GM23338 (cell line): ENCODE results near the gene MCUB. TPM values are rescaled to one million over a fixed set of nuclear protein-coding genes. Genes with fewer than 3 reads are reported as not detected.

ENCODE experiments used
- ATAC-seq: fragments of 200-7000 bp; cut with Tn5 transposase; 3 replicates; pipeline ENCODE4 v1.9.1; 2020
- DNase-seq: peaks from one replicate; pipeline ENCODE4 v3.0.0-alpha.2; 2015; ENCODE audit warnings: low spot score
- H2AFZ ChIP-seq: fragments of 200-600 bp; sonication (generic); 2 replicates; pipeline ENCODE4 v1.8.0; 2016; ENCODE audit warnings: antibody characterized with exemption, mild to moderate bottlenecking, moderate library complexity
- H3F3A ChIP-seq: fragments of 200-600 bp; sonication (generic); replicated peaks from 2 replicates; pipeline ENCODE4 v1.8.0; 2017; ENCODE audit warnings: antibody characterized with exemption, mixed run types, low read depth
- H3K27ac ChIP-seq: fragments of 200-600 bp; sonication (generic); 2 replicates; pipeline ENCODE4 v1.6.1; 2016; ENCODE audit warnings: low read depth
- H3K27me3 ChIP-seq: fragments of 200-600 bp; sonication (generic); 2 replicates; pipeline ENCODE4 v1.8.0; 2016; ENCODE audit warnings: mild to moderate bottlenecking, mixed run types, moderate library complexity; ENCODE audit not compliant: insufficient read depth
- H3K36me3 ChIP-seq: fragments of 200-600 bp; sonication (generic); 2 replicates; pipeline ENCODE4 v1.8.0; 2016; ENCODE audit warnings: mild to moderate bottlenecking; ENCODE audit not compliant: insufficient read depth
- H3K4me1 ChIP-seq: fragments of 200-600 bp; sonication (generic); 2 replicates; pipeline ENCODE4 v1.8.0; 2016; ENCODE audit warnings: mild to moderate bottlenecking, moderate library complexity; ENCODE audit not compliant: insufficient read depth
- H3K4me2 ChIP-seq: fragments of 200-600 bp; sonication (generic); 2 replicates; pipeline ENCODE4 v1.7.1; 2017; ENCODE audit warnings: mixed run types
- H3K4me3 ChIP-seq: fragments of 200-600 bp; sonication (generic); 2 replicates; pipeline ENCODE4 v1.6.1; 2016; ENCODE audit warnings: mixed run types
- H3K79me2 ChIP-seq: fragments of 200-600 bp; sonication (generic); replicated peaks from 2 replicates; pipeline ENCODE4 v1.8.0; 2017; ENCODE audit warnings: mild to moderate bottlenecking; ENCODE audit not compliant: insufficient read depth
- H3K9me2 ChIP-seq: fragments of 200-600 bp; sonication (generic); 2 replicates; pipeline ENCODE4 v1.8.0; 2017; ENCODE audit not compliant: insufficient read depth
- H4K20me1 ChIP-seq: fragments of 200-600 bp; sonication (generic); replicated peaks from 2 replicates; pipeline ENCODE4 v1.8.0; 2017; ENCODE audit warnings: mild to moderate bottlenecking; ENCODE audit not compliant: insufficient read depth
- H3K27ac Mint-ChIP-seq: 2 replicates; pipeline ENCODE4 v1.8.0; 2020; ENCODE audit warnings: inconsistent platforms, mild to moderate bottlenecking, moderate library complexity, mixed read lengths
- H3K27me3 Mint-ChIP-seq: 3 replicates; pipeline ENCODE4 v1.8.0; 2022; ENCODE audit warnings: low read depth, mild to moderate bottlenecking, moderate library complexity, mixed read lengths, inconsistent platforms; ENCODE audit not compliant: insufficient read depth, poor library complexity
- H3K36me3 Mint-ChIP-seq: 3 replicates; pipeline ENCODE4 v1.8.0; 2021; ENCODE audit warnings: low read depth, mild to moderate bottlenecking, inconsistent platforms, moderate library complexity, mixed read lengths
- H3K4me1 Mint-ChIP-seq: 3 replicates; pipeline ENCODE4 v1.8.0; 2020; ENCODE audit warnings: mild to moderate bottlenecking, inconsistent platforms, mixed read lengths
- H3K4me3 Mint-ChIP-seq: 3 replicates; pipeline ENCODE4 v1.8.0; 2021; ENCODE audit warnings: moderate library complexity, mild to moderate bottlenecking, inconsistent platforms, mixed read lengths
- H3K9me3 Mint-ChIP-seq: 3 replicates; pipeline ENCODE4 v1.8.0; 2020; ENCODE audit warnings: moderate library complexity, mild to moderate bottlenecking, inconsistent platforms, mixed read lengths
- CREB1 ChIP-seq: fragments of 250-450 bp; sonication (Bioruptor Pico); IDR thresholded peaks from 2 replicates; pipeline ENCODE4 v1.5.0; 2020; ENCODE audit warnings: low read depth, mild to moderate bottlenecking, moderate library complexity
- CTCF ChIP-seq, 2 experiments: fragments of 200-600 bp in 1 of 2; sonication (generic) in 1 of 2; conservative IDR thresholded peaks; 2 replicates each; pipeline versions ENCODE4 v1.5.1 to v1.6.1; 2016 to 2017; ENCODE audit warnings: antibody characterized with exemption in 2 of 2, low read depth in 2 of 2, mild to moderate bottlenecking in 2 of 2, moderate library complexity in 1 of 2
- EZH2 ChIP-seq: fragments of 200-600 bp; sonication (generic); IDR thresholded peaks from one replicate; pipeline ENCODE4 v1.8.0; 2017; ENCODE audit warnings: antibody characterized with exemption, mild to moderate bottlenecking, low read depth; ENCODE audit not compliant: unreplicated experiment
- EZH2phosphoT487 ChIP-seq: fragments of 200-600 bp; sonication (generic); IDR thresholded peaks from one replicate; pipeline ENCODE4 v1.8.1; 2018; ENCODE audit warnings: antibody characterized with exemption; ENCODE audit not compliant: unreplicated experiment
- POLR2AphosphoS5 ChIP-seq: IDR thresholded peaks from 2 replicates; pipeline ENCODE4 v1.6.1; 2016; ENCODE audit warnings: antibody characterized with exemption, low read depth
- REST ChIP-seq: IDR thresholded peaks from one replicate; pipeline ENCODE4 v1.6.1; 2018; ENCODE audit warnings: antibody characterized with exemption; ENCODE audit not compliant: unreplicated experiment
- STAT1 ChIP-seq: IDR thresholded peaks from one replicate; pipeline ENCODE4 v1.6.1; 2016; ENCODE audit warnings: antibody characterized with exemption; ENCODE audit not compliant: unreplicated experiment
- ZNF114 ChIP-seq: fragments of 250-450 bp; sonication (Bioruptor Pico); IDR thresholded peaks from 2 replicates; pipeline ENCODE4 v1.5.0; 2020; ENCODE audit warnings: mild to moderate bottlenecking, moderate library complexity
- ZNF331 ChIP-seq: fragments of 250-450 bp; sonication (Bioruptor Pico); IDR thresholded peaks from 2 replicates; pipeline ENCODE4 v1.5.0; 2020; ENCODE audit warnings: low read depth, mild to moderate bottlenecking, moderate library complexity
- long read RNA-seq: library from polyadenylated mRNA; unstranded; transcript quantifications from one replicate; pipeline ENCODE4 v2.0.0, GENCODE V29; 2020; ENCODE audit not compliant: unreplicated experiment
- polyA plus RNA-seq: library from polyadenylated mRNA; unstranded; fragments of >200 nt; fragmentation: Nextera tagmentation; extraction: Ambion mirVana; gene quantifications from 2 replicates; pipeline ENCODE4 v1.2.1, GENCODE V29; 2016
- total RNA-seq: library from RNA; depleted of rRNA; stranded (reverse); fragments of >200 nt; shearing (Covaris generic); gene quantifications from 2 replicates; pipeline ENCODE4 v1.2.3, GENCODE V29; 2014; rRNA removed

The MCUB gene
- total RNA-seq (56.7 and 97.9 TPM in 2 replicates), polyA plus RNA-seq (21.6 and 21.7 TPM in 2 replicates)
- long read RNA-seq, transcript MCUB-201 (8 exons, 2,278 nt), result major isoform, 16 of 19 reads
- long read RNA-seq, partial matches to known transcripts, result 1 of 19 reads
- long read RNA-seq, other reads (novel, unspliced or antisense), result 2 of 19 reads

GRCh38 chr4:109559983-109560686 lies at the start of gene MCUB:
TSS of gene MCUB (plus strand) at chr4:109560246. CDS start at chr4:109560338, 92 bp downstream.
- Histone ChIP-seq H2AFZ (peak within 1 kb of the TSS; percentile 97), H3K27ac (peak within 1 kb of the TSS; percentile 95), H3K4me2 (peak within 1 kb of the TSS; percentile 96), H3K4me3 (peak within 1 kb of the TSS; percentile 89), H3K79me2 (peaks cover 24% of the 10 kb centered on the region), H4K20me1 (no peaks in the 10 kb centered on the region), H3K9me2 (no peaks in the 10 kb centered on the region), H3K36me3 (no peaks in the 10 kb centered on the region), H3K27me3 (no peaks in the 10 kb centered on the region), H3F3A (no peaks in the 10 kb centered on the region), H3K4me1 (peaks cover 17% of the 10 kb centered on the region)
- ATAC-seq (peak; percentile 92), DNase-seq (peak; percentile 93)
- Mint-ChIP-seq H3K4me1 (peaks cover 11% of the 10 kb centered on the region), H3K27ac (peak within 1 kb of the TSS; percentile 82), H3K4me3 (peak within 1 kb of the TSS; percentile 91), H3K36me3 (peaks cover 14% of the 10 kb centered on the region), H3K9me3 (peaks cover 12% of the 10 kb centered on the region; the same call in 2 of the 3 replicates), H3K27me3 (peaks cover 5% of the 10 kb centered on the region)
- TF ChIP-seq ZNF114 (CRISPR knock-in tag) (no peak), STAT1 (no peak), ZNF331 (no peak), EZH2phosphoT487 (no peak), REST (no peak), CREB1 (CRISPR knock-in tag) (peak; percentile 27; the same call in 1 of the 2 replicates), POLR2AphosphoS5 (peak; percentile 66)

GRCh38 chr4:109510687-109511086 lies 49.4 kb upstream of the MCUB start:
- Histone ChIP-seq H3K4me1 (no peaks in the 10 kb centered on the region), H3K9me2 (no peaks in the 10 kb centered on the region), H3F3A (no peaks in the 10 kb centered on the region), H3K4me2 (no peak overlapping the region), H4K20me1 (no peaks in the 10 kb centered on the region), H3K27me3 (no peaks in the 10 kb centered on the region), H3K36me3 (peaks cover 12% of the 10 kb centered on the region; the same call in 1 of the 2 replicates), H2AFZ (no peak overlapping the region), H3K4me3 (no peak overlapping the region), H3K27ac (no peak overlapping the region), H3K79me2 (no peaks in the 10 kb centered on the region)
- Mint-ChIP-seq H3K36me3 (peaks cover 35% of the 10 kb centered on the region), H3K27ac (no peak overlapping the region), H3K27me3 (peaks cover 2% of the 10 kb centered on the region), H3K4me3 (no peak overlapping the region), H3K4me1 (no peaks in the 10 kb centered on the region), H3K9me3 (no peaks in the 10 kb centered on the region)
- ATAC-seq (no peak), DNase-seq (no peak)
- TF ChIP-seq CREB1 (CRISPR knock-in tag) (no peak), EZH2phosphoT487 (no peak), EZH2 (no peak), POLR2AphosphoS5 (no peak), REST (no peak), CTCF (conservative IDR thresholded peaks at IDR 0.05; ENCODE audit: low read depth in 2 of 2) (no peak), STAT1 (no peak)
